22Rv1 (cell line): ENCODE results near the gene CEP164.
A peak's percentile ranks its signal among the peaks of the same experiment; 100 is the strongest.

ENCODE experiments used
- H3K27ac ChIP-seq: fragments of 450-650 bp; 2 replicates; pipeline ENCODE4 v1.5.1; 2017
- CTCF ChIP-seq: fragments of 450-650 bp; IDR thresholded peaks from 2 replicates; pipeline ENCODE4 v1.5.1; 2017; ENCODE audit warnings: mild to moderate bottlenecking
- ZFX ChIP-seq: fragments of 450-650 bp; IDR thresholded peaks from 2 replicates; pipeline ENCODE4 v1.6.1; 2017; ENCODE audit warnings: antibody characterized with exemption, borderline replicate concordance

CEP164 gene

GRCh38 chr11:117421041-117421440, 93.4 kb downstream of the CEP164 start:
- TF ChIP-seq CTCF (no peak), ZFX (no peak)
- H3K27ac ChIP-seq: no peak overlapping the region

GRCh38 chr11:117421476-117421875, 93.8 kb downstream of the CEP164 start:
- TF ChIP-seq ZFX (no peak), CTCF (no peak)

GRCh38 chr11:117423046-117423575, 95.5 kb downstream of the CEP164 start:
- TF ChIP-seq ZFX: no peak

More at GRCh38 chr11:117421476-117421875, 93.8 kb downstream of the CEP164 start:
- no peak overlapping the region for H3K27ac ChIP-seq

GRCh38 chr11:117424781-117425180, 97.1 kb downstream of the CEP164 start:
- TF ChIP-seq CTCF (no peak), ZFX (no peak)
- no peak overlapping the region for H3K27ac ChIP-seq

More at GRCh38 chr11:117423046-117423575, 95.5 kb downstream of the CEP164 start:
- no peak overlapping the region for H3K27ac ChIP-seq

- no peak for TF ChIP-seq CTCF
- TF ChIP-seq ZFX: no peak
- no peak overlapping the region for H3K27ac ChIP-seq
Observed at GRCh38 chr11:117425679-117426296, 98.1 kb downstream of the CEP164 start.

- H3K27ac ChIP-seq: no peak overlapping the region
- peak; percentile 97 for TF ChIP-seq CTCF
- no peak for TF ChIP-seq ZFX
Observed at GRCh38 chr11:117426297-117426685, 98.6 kb downstream of the CEP164 start.

- TF ChIP-seq ZFX (no peak), CTCF (no peak)
Observed at GRCh38 chr11:117426941-117427340, 99.3 kb downstream of the CEP164 start.

More at GRCh38 chr11:117426941-117427340, 99.3 kb downstream of the CEP164 start:
- no peak overlapping the region for H3K27ac ChIP-seq
